NCI-H2081 (cell line): ENCODE results near the gene RPS6KA2.
"Not testable (repeated sequence)": the region's sequence is repeated elsewhere in the genome, so short reads cannot be mapped to it uniquely, and the experiment has no call there.

Source experiments
- DNase-seq, 2 experiments: peaks; one replicate each; lab custom pipeline; 2025; lab: John Stamatoyannopoulos, UW

Gene RPS6KA2

GRCh38 chr6:166365806-166366205 lies 261.2 kb downstream of the RPS6KA2 start:
- DNase-seq = no peak

DNA sequence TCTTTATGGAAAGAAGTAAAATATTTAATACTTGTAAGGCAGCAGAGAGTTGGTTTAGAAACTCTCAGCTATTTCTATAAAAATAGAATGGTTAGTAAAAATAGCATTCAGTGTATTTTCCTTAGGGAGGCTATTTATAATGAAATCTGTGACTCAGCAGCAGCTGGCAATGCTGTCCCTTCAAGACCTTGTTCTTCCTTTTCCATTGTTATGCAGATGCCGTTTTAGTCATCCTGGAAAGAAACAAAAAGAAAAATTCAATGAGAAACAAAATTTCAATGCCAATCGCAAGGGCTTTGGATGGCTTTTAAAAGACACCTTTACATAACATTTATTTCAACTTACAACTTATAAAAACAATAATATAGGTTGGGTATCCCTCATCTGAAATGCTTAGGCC lies 261.8 kb downstream of the RPS6KA2 start:
- DNase-seq = no peak

DNA sequence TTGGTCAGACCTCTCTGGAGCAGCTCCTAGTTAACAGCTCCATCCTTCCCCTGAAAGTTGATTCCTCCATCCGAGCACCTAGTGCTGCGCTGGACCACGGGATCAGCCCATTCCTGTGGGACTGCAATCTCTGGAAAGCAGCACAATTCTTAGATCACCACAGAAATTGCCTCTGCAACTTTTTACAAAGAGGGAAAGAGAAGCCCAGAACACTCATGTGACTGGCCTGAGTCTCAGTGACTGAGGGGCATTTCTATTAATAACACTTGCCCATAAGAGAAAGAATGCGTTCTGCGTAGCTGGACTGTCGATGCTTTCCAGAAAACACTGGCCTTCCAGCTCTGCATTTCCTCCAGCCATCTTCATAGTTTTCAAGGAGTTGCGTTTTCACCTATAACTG lies 262.6 kb downstream of the RPS6KA2 start:
- no peak for DNase-seq

DNA sequence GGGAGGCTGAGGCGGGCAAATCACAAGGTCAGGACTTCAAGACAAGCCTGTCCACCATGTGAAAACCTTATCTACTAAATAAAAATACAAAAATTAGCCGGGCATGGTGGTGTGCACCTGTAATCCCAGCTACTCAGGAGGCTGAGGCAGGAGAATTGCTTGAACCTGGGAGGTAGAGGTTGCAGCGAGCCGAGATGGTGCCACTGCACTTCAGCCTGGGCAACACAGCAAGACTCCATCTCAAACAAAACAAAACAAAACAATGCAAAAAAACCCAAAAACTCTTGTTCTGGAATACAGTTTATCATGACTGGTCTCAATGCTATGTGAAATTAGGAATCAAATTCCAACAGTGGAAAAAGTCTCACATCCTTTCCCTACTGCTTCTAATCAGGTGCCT lies 264.6 kb downstream of the RPS6KA2 start:
- not testable (repeated sequence) for DNase-seq

GRCh38 chr6:166361077-166361429 lies 266.0 kb downstream of the RPS6KA2 start:
- DNase-seq = no peak

GRCh38 chr6:166360243-166361076 lies 266.6 kb downstream of the RPS6KA2 start:
- no peak for DNase-seq
